A549 (cell line): ENCODE measurements around the gene CCDC7. TPM values are rescaled to one million over a fixed set of nuclear protein-coding genes. Genes with fewer than 3 reads are reported as not detected.
A peak's percentile ranks its signal among the peaks of the same experiment; 100 is the strongest.

ENCODE experiments used
- ATAC-seq, 2 experiments: fragments of 200-7000 bp in 1 of 2; fragments of >200 bp in 1 of 2; cut with Nextera tagmentation in 1 of 2; cut with Tn5 transposase in 1 of 2; 3 replicates each; pipeline versions ENCODE4 v1.8.0 to v1.9.1; 2018 to 2020; ENCODE audit warnings: mild to moderate bottlenecking in 1 of 2, moderate library complexity in 1 of 2
- CTCF ChIA-PET: fragments of 300-600 bp; sonication (Branson Sonifier 250); formaldehyde crosslinking; extraction: SDS; loops from one replicate; lab custom pipeline; 2021; ENCODE audit warnings: antibody characterized with exemption, inconsistent platforms; lab: Yijun Ruan, JAX
- POLR2A ChIA-PET: fragments of 350-600 bp; formaldehyde crosslinking; extraction: SDS; loops from one replicate; lab custom pipeline; 2021; ENCODE audit warnings: antibody characterized with exemption, inconsistent platforms; lab: Yijun Ruan, JAX
- DNase-seq, 2 experiments: peaks; one replicate each; pipeline versions ENCODE4 v3.0.0 to v3.0.0-alpha.2; 2011 to 2016; ENCODE audit warnings: low read depth in 1 of 2, low spot score in 1 of 2
- FAIRE-seq: peaks from 2 replicates; lab custom pipeline; 2011; peaks lifted over from hg19 to GRCh38; lab: Jason Lieb, UNC
- H3K27ac ChIP-seq, 2 experiments: fragments of >200 bp; sonication (Bioruptor Twin); formaldehyde crosslinking; 3 replicates each; pipeline ENCODE4 v1.5.1; 2016 to 2017
- H3K4me1 ChIP-seq: fragments of >200 bp; sonication (Bioruptor Twin); formaldehyde crosslinking; 3 replicates; pipeline ENCODE4 v1.6.1; 2016
- H3K4me2 ChIP-seq: fragments of >200 bp; sonication (Bioruptor Twin); formaldehyde crosslinking; 3 replicates; pipeline ENCODE4 v1.6.1; 2016
- H3K4me3 ChIP-seq: fragments of >200 bp; sonication (Bioruptor Twin); formaldehyde crosslinking; 3 replicates; pipeline ENCODE4 v1.5.1; 2016
- H3K9me3 ChIP-seq: fragments of >200 bp; sonication (Bioruptor Twin); formaldehyde crosslinking; 3 replicates; pipeline ENCODE4 v1.6.1; 2016
- CBX2 ChIP-seq: fragments of 200-600 bp; sonication (generic); IDR thresholded peaks from 2 replicates; pipeline ENCODE4 v1.6.1; 2016; ENCODE audit warnings: low read depth, mild to moderate bottlenecking, borderline replicate concordance
- CEBPB ChIP-seq, 2 experiments: fragments of >200 bp in 1 of 2; sonication (Bioruptor Twin) in 1 of 2; formaldehyde crosslinking in 1 of 2; IDR thresholded peaks; 2 replicates each; pipeline ENCODE4 v1.6.1; 2012 to 2016
- CHD2 ChIP-seq: fragments of 150-350 bp; IDR thresholded peaks from 2 replicates; pipeline ENCODE4 v1.6.1; 2014; ENCODE audit warnings: low read length; ENCODE audit not compliant: partially characterized antibody
- ELK1 ChIP-seq: fragments of 150-350 bp; IDR thresholded peaks from 2 replicates; pipeline ENCODE4 v1.6.1; 2014; ENCODE audit warnings: low read depth, mild to moderate bottlenecking, low read length
- EP300 ChIP-seq, 2 experiments: fragments of >200 bp; sonication (Bioruptor Twin); formaldehyde crosslinking; IDR thresholded peaks; 2 replicates in 1 of 2; 3 replicates in 1 of 2; pipeline ENCODE4 v1.6.1; 2016 to 2017
- FOSB ChIP-seq: fragments of 250-450 bp; sonication (Bioruptor Pico); IDR thresholded peaks from 2 replicates; pipeline ENCODE4 v1.5.0; 2020; ENCODE audit warnings: mild to moderate bottlenecking, moderate library complexity
- FOXS1 ChIP-seq: fragments of 250-450 bp; sonication (Bioruptor Pico); IDR thresholded peaks from 2 replicates; pipeline ENCODE4 v1.5.0; 2020; ENCODE audit warnings: mild to moderate bottlenecking, moderate library complexity
- GATA3 ChIP-seq: IDR thresholded peaks from 2 replicates; pipeline ENCODE4 v1.6.1; 2012; ENCODE audit warnings: borderline replicate concordance
- HDAC2 ChIP-seq: fragments of 200-600 bp; sonication (generic); IDR thresholded peaks from 2 replicates; pipeline ENCODE4 v1.6.1; 2016
- HOXA7 ChIP-seq: fragments of 250-450 bp; sonication (Bioruptor Pico); IDR thresholded peaks from 2 replicates; pipeline ENCODE4 v1.5.0; 2020; ENCODE audit warnings: mild to moderate bottlenecking, moderate library complexity
- HOXB5 ChIP-seq: fragments of 250-450 bp; sonication (Bioruptor Pico); IDR thresholded peaks from 2 replicates; pipeline ENCODE4 v1.5.0; 2020; ENCODE audit warnings: mild to moderate bottlenecking, moderate library complexity
- JUN ChIP-seq, 2 experiments: fragments of >200 bp; sonication (Bioruptor Twin); formaldehyde crosslinking; IDR thresholded peaks; 2 replicates in 1 of 2; 3 replicates in 1 of 2; pipeline ENCODE4 v1.6.1; 2016 to 2017
- JUNB ChIP-seq: fragments of >200 bp; sonication (Bioruptor Twin); formaldehyde crosslinking; IDR thresholded peaks from 2 replicates; pipeline ENCODE4 v1.6.1; 2016
- MAFK ChIP-seq: fragments of 450-650 bp; IDR thresholded peaks from 2 replicates; pipeline ENCODE4 v1.6.1; 2014; ENCODE audit not compliant: partially characterized antibody
- MAZ ChIP-seq: fragments of 150-350 bp; IDR thresholded peaks from 2 replicates; pipeline ENCODE4 v1.6.1; 2014; ENCODE audit warnings: antibody characterized with exemption, low read depth, low read length, borderline replicate concordance
- NPAS2 ChIP-seq: fragments of 250-450 bp; sonication (Bioruptor Pico); IDR thresholded peaks from 2 replicates; pipeline ENCODE4 v1.8.0; 2022; ENCODE audit warnings: mild to moderate bottlenecking, moderate library complexity, borderline replicate concordance
- POLR2A ChIP-seq: IDR thresholded peaks from 2 replicates; pipeline ENCODE4 v1.6.1; 2012; ENCODE audit warnings: mild to moderate bottlenecking, low read length
- POLR2AphosphoS2 ChIP-seq: conservative IDR thresholded peaks from 2 replicates; pipeline ENCODE4 v1.6.1; 2012; ENCODE audit warnings: low read length, improper control_type of control experiment, inconsistent platforms
- RAD21 ChIP-seq, 2 experiments: fragments of >200 bp in 1 of 2; sonication (Bioruptor Twin) in 1 of 2; formaldehyde crosslinking in 1 of 2; IDR thresholded peaks in 1 of 2; conservative IDR thresholded peaks in 1 of 2; 2 replicates in 1 of 2; 3 replicates in 1 of 2; pipeline ENCODE4 v1.6.1; 2012 to 2018; ENCODE audit warnings: inconsistent platforms in 1 of 2
- RARB ChIP-seq: fragments of 250-450 bp; sonication (Bioruptor Pico); IDR thresholded peaks from 2 replicates; pipeline ENCODE4 v1.8.0; 2021; ENCODE audit warnings: mild to moderate bottlenecking, moderate library complexity
- RCOR1 ChIP-seq: fragments of 150-350 bp; IDR thresholded peaks from 2 replicates; pipeline ENCODE4 v1.6.1; 2014; ENCODE audit warnings: antibody characterized with exemption, low read length, low read depth
- REST ChIP-seq: fragments of 200-600 bp; sonication (generic); IDR thresholded peaks from 2 replicates; pipeline ENCODE4 v1.6.1; 2016; ENCODE audit warnings: antibody characterized with exemption, mild to moderate bottlenecking, moderate library complexity
- RFX5 ChIP-seq: fragments of 450-650 bp; IDR thresholded peaks from 2 replicates; pipeline ENCODE4 v1.7.1; 2014; ENCODE audit warnings: antibody characterized with exemption, mild to moderate bottlenecking, moderate library complexity
- TFCP2L1 ChIP-seq: fragments of 250-450 bp; sonication (Bioruptor Pico); IDR thresholded peaks from 2 replicates; pipeline ENCODE4 v1.5.0; 2021; ENCODE audit warnings: mild to moderate bottlenecking
- ZC3H11A ChIP-seq: fragments of 450-650 bp; IDR thresholded peaks from 2 replicates; pipeline ENCODE4 v1.6.1; 2014; ENCODE audit warnings: antibody characterized with exemption, mild to moderate bottlenecking
- ZFP36 ChIP-seq: fragments of 450-650 bp; IDR thresholded peaks from 2 replicates; pipeline ENCODE4 v1.6.1; 2014; ENCODE audit warnings: borderline replicate concordance; ENCODE audit not compliant: partially characterized antibody
- ZNF302 ChIP-seq: fragments of 250-450 bp; sonication (Bioruptor Pico); IDR thresholded peaks from 2 replicates; pipeline ENCODE4 v1.9.0; 2021; ENCODE audit warnings: inconsistent platforms, mild to moderate bottlenecking, moderate library complexity
- ZSCAN20 ChIP-seq: fragments of 250-450 bp; sonication (Bioruptor Pico); IDR thresholded peaks from 2 replicates; pipeline ENCODE4 v1.8.0; 2022; ENCODE audit warnings: mild to moderate bottlenecking, moderate library complexity
- WGBS: methylation state at CpG from one replicate; pipeline ENCODE4 v1.1.6; 2017; ENCODE audit errors: missing lambda C conversion rate; 5-methylcytosine and 5-hydroxymethylcytosine counted together
- polyA plus RNA-seq, 4 experiments: library from polyadenylated mRNA; depleted of rRNA in 3 of 4; stranded (reverse); fragments of >200 nt; fragmentation: RNase III in 1 of 4; extraction: RNeasy Plus Mini Kit Qiagen cat#74134 plus additional on column Dnase treatment in 1 of 4; gene quantifications; 2 replicates in 3 of 4; 3 replicates in 1 of 4; pipeline ENCODE4 v1.2.3, GENCODE V29; 2011 to 2017
- TF ChIP-seq, protein P1 (sequence below): fragments of 250-450 bp; sonication (Bioruptor Pico); IDR thresholded peaks from 2 replicates; pipeline ENCODE4 v1.5.0; 2020; ENCODE audit warnings: low read depth, mild to moderate bottlenecking, moderate library complexity

CCDC7 gene
- polyA plus RNA-seq, 2 of the 4 experiments (the other 2 are of a cell fraction) = 1.2 to 2.9 TPM

- TF ChIP-seq RCOR1 (no peak), EP300 (IDR thresholded peaks at IDR 0.05) (no peak), FOSB (CRISPR knock-in tag) (no peak), RARB (CRISPR knock-in tag) (no peak), CHD2 (no peak), HOXB5 (no peak)
- CTCF ChIA-PET = no interaction called here
- FAIRE-seq = no peak
- WGBS = 93% methylated on average over 4 of the region's 4 CpGs
- Histone ChIP-seq H3K4me1 (no peaks in the 10 kb centered on the region), H3K4me3 (no peak overlapping the region), H3K9me3 (peaks cover 20% of the 10 kb centered on the region), H3K4me2 (no peak overlapping the region), H3K27ac (no peak overlapping the region)
- ATAC-seq = no peak
- POLR2A ChIA-PET = no interaction called here
- DNase-seq = no peak
Observed at GRCh38 chr10:32516567-32517495, 70.9 kb downstream of the CCDC7 start.

DNA sequence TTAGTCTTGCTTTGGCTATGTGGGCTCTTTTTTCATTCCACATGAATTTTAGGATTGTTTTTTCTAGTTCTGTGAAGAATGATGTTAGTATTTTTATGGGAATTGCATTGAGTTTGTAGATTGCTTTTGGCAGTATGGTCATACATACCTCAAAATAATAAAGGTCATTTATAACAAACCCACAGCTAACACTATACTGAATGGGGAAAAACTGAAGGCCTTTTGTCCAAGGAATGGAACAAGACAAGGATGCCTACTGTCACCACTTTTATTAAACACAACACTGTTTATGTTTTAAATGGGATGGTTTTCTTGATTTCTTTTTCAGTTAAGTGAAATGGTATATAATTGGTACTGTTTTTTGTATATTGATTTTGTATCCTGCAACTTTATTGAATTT is 84.3 kb downstream of the CCDC7 start:
- DNase-seq = no peak
- no peak for FAIRE-seq
- H3K4me3 ChIP-seq = no peak overlapping the region
- TF ChIP-seq RARB (CRISPR knock-in tag) (no peak), ZC3H11A (no peak), FOXS1 (no peak), CHD2 (no peak), GATA3 (no peak), HDAC2 (no peak), RFX5 (no peak), POLR2A (no peak), POLR2AphosphoS2 (no peak), RCOR1 (no peak), NPAS2 (no peak), TFCP2L1 (CRISPR knock-in tag) (no peak), JUNB (no peak), MAFK (no peak), HOXB5 (no peak), MAZ (no peak)
- TF ChIP-seq, protein P1, sequence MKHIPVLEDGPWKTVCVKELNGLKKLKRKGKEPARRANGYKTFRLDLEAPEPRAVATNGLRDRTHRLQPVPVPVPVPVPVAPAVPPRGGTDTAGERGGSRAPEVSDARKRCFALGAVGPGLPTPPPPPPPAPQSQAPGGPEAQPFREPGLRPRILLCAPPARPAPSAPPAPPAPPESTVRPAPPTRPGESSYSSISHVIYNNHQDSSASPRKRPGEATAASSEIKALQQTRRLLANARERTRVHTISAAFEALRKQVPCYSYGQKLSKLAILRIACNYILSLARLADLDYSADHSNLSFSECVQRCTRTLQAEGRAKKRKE = no peak
- H3K9me3 ChIP-seq = no peaks in the 10 kb centered on the region; the same call in 2 of the 3 replicates
- H3K4me2 ChIP-seq = no peak overlapping the region
- CTCF ChIA-PET = no interaction called here
- no peak overlapping the region for H3K27ac ChIP-seq
- ATAC-seq = no peak
- no peaks in the 10 kb centered on the region for H3K4me1 ChIP-seq
- POLR2A ChIA-PET = no interaction called here

DNA sequence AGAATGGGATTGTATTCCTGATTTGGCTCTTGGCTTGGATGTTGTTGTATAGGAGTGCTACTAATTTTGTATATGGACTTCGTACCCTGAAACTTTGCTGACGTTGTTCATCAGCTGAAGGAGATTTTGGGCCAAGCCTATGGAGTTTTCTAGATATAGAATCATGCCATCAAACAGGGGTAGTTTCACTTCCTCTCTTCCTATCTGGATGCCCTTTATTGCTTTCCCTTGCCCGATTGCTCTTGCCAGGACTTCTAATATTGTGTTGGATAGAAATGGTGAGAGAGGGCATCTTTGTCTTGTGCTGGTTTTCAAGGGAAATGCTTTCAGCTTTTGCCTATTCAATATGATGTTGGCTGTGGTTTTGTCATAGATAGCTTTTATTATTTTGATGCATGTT is 92.3 kb downstream of the CCDC7 start:
- no peak overlapping the region for H3K4me3 ChIP-seq
- ChIA-PET POLR2A (no interaction called here), CTCF (no interaction called here)
- FAIRE-seq (peak; percentile 68), ATAC-seq (no peak), DNase-seq (no peak)
- H3K4me1 ChIP-seq = no peaks in the 10 kb centered on the region
- H3K27ac ChIP-seq = no peak overlapping the region
- 69% methylated on average over 3 of the region's 3 CpGs for WGBS
- no peaks in the 10 kb centered on the region for H3K9me3 ChIP-seq
- no peak overlapping the region for H3K4me2 ChIP-seq
- TF ChIP-seq ZNF302 (CRISPR knock-in tag) (no peak), CBX2 (no peak), ZSCAN20 (CRISPR knock-in tag) (no peak), ZFP36 (no peak), EP300 (IDR thresholded peaks at IDR 0.05) (no peak), FOXS1 (no peak), JUN (IDR thresholded peaks at IDR 0.05) (no peak), ELK1 (no peak), CEBPB (IDR thresholded peaks at IDR 0.05) (no peak), RAD21 (conservative IDR thresholded peaks at IDR 0.05 in 1 of 2, IDR thresholded peaks at IDR 0.05 in 1 of 2) (no peak), HOXA7 (no peak), RARB (CRISPR knock-in tag) (no peak), REST (no peak), POLR2A (no peak)
